Measurements from ENCODE around the gene TJAP1.

Gene TJAP1

DNA sequence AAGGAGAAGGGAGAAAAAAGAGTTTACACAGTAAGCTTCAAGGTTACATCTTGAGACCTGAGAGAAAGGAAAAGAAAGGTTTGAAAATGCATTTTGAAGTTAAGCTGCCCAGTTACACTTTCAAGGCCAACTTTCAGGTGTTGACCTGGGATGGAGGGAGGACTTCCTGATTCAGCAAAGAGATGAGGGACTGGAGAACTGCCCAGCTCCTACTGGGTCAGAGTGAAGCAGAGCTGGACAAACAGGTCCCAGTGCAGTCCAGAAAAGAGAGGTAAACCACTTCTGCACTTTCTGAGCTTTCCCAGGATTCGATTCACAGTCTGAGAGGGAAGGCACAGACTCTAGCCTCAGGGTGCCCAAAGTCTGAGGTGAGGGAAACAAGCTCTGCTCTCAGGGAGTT, 6.0 kb upstream of the TJAP1 start:
- no peaks in the 10 kb centered on the region for H4K20me1 ChIP-seq (ENCODE audit: insufficient read depth, low read length)
- H3K4me2 ChIP-seq (ENCODE audit: low read length) = no peak overlapping the region
- no peaks in the 10 kb centered on the region for H3K36me3 ChIP-seq (replicated peaks; ENCODE audit: low read depth, low read length)
- TF ChIP-seq CTCF (IDR thresholded peaks at IDR 0.05; ENCODE audit: low read depth, low read length) (no peak), EZH2phosphoT487 (IDR thresholded peaks at IDR 0.05; ENCODE audit: low read depth) (no peak)
- H3K27ac ChIP-seq (ENCODE audit: low read length) = no peak overlapping the region
- no peaks in the 10 kb centered on the region for H3K4me1 ChIP-seq (ENCODE audit: low read length)
- H3K9ac ChIP-seq (ENCODE audit: low read length) = no peak overlapping the region
- peaks cover 4% of the 10 kb centered on the region for H3K27me3 ChIP-seq (ENCODE audit: low read depth, low read length)
- no peak overlapping the region for H2AFZ ChIP-seq (ENCODE audit: low read depth, low read length)
- no peak overlapping the region for H3K4me3 ChIP-seq (ENCODE audit: low read length)
- H3K79me2 ChIP-seq (ENCODE audit: low read length) = no peaks in the 10 kb centered on the region
- no peaks in the 10 kb centered on the region for H3K9me3 ChIP-seq (ENCODE audit: insufficient read depth, low read length)

- no peak overlapping the region for H2AFZ ChIP-seq (ENCODE audit: low read depth, low read length)
- H3K4me1 ChIP-seq (ENCODE audit: low read length) = 0 out of 2 replicates have a peak, but pooled peaks cover 4% of the 10 kb centered on the region
- H3K9me3 ChIP-seq (ENCODE audit: insufficient read depth, low read length) = no peaks in the 10 kb centered on the region
- H3K79me2 ChIP-seq (ENCODE audit: low read length) = peaks cover under 1% of the 10 kb centered on the region; the same call in 1 of the 2 replicates
- no peaks in the 10 kb centered on the region for H4K20me1 ChIP-seq (ENCODE audit: insufficient read depth, low read length)
- peaks cover 4% of the 10 kb centered on the region for H3K27me3 ChIP-seq (ENCODE audit: low read depth, low read length)
- TF ChIP-seq CTCF (IDR thresholded peaks at IDR 0.05; ENCODE audit: low read depth, low read length) (no peak), EZH2phosphoT487 (IDR thresholded peaks at IDR 0.05; ENCODE audit: low read depth) (no peak)
- no peak overlapping the region for H3K4me2 ChIP-seq (ENCODE audit: low read length)
- H3K27ac ChIP-seq (ENCODE audit: low read length) = no peak overlapping the region
- no peak overlapping the region for H3K9ac ChIP-seq (ENCODE audit: low read length)
- H3K36me3 ChIP-seq (replicated peaks; ENCODE audit: low read depth, low read length) = no peaks in the 10 kb centered on the region
- H3K4me3 ChIP-seq (ENCODE audit: low read length) = no peak overlapping the region
These were observed 4.9 kb upstream of the TJAP1 start for GRCh38 chr6:43472515-43472914.

DNA sequence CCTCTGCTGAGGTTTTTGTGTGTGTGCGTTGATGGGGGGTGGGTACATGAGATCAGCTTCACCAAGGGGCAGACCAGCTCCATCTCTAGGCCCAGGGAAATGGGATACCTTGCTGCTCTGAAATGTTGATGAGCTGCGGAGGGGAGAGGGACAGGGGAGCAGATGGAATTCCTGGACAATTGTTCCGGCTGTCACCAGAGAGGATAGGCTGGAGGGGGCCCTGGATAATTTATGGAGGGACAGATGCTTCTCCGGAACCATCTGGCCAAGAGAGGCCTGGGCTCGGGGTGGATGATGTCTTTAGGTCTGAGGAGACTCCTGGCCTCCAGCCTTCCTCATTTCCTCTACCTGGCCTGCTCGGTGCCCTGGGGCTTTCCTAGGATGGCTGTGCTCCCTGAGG, 1.9 kb upstream of the TJAP1 start:
- no peak for TF ChIP-seq CTCF (IDR thresholded peaks at IDR 0.05; ENCODE audit: low read depth, low read length)
- no peak for TF ChIP-seq EZH2phosphoT487 (IDR thresholded peaks at IDR 0.05; ENCODE audit: low read depth)
- H4K20me1 ChIP-seq (ENCODE audit: insufficient read depth, low read length) = no peaks in the 10 kb centered on the region
- no peaks in the 10 kb centered on the region for H3K9me3 ChIP-seq (ENCODE audit: insufficient read depth, low read length)
- no peak overlapping the region for H2AFZ ChIP-seq (ENCODE audit: low read depth, low read length)
- H3K27ac ChIP-seq (ENCODE audit: low read length) = no peak overlapping the region
- H3K4me1 ChIP-seq (ENCODE audit: low read length) = peaks cover 14% of the 10 kb centered on the region
- H3K4me2 ChIP-seq (ENCODE audit: low read length) = no peak overlapping the region
- H3K27me3 ChIP-seq (ENCODE audit: low read depth, low read length) = peaks cover 4% of the 10 kb centered on the region
- no peak overlapping the region for H3K9ac ChIP-seq (ENCODE audit: low read length)
- H3K4me3 ChIP-seq (ENCODE audit: low read length) = no peak overlapping the region
- no peaks in the 10 kb centered on the region for H3K36me3 ChIP-seq (replicated peaks; ENCODE audit: low read depth, low read length)
- H3K79me2 ChIP-seq (ENCODE audit: low read length) = peaks cover 30% of the 10 kb centered on the region

- Histone ChIP-seq H2AFZ (ENCODE audit: low read depth, low read length) (peak overlapping the region; percentile 87), H4K20me1 (ENCODE audit: insufficient read depth, low read length) (0 out of 2 replicates have a peak, but pooled peaks cover 2% of the 10 kb centered on the region), H3K4me1 (ENCODE audit: low read length) (peaks cover 14% of the 10 kb centered on the region), H3K9me3 (ENCODE audit: insufficient read depth, low read length) (no peaks in the 10 kb centered on the region), H3K9ac (ENCODE audit: low read length) (peak overlapping the region; percentile 75), H3K4me3 (ENCODE audit: low read length) (peak overlapping the region; percentile 81), H3K27me3 (ENCODE audit: low read depth, low read length) (no peaks in the 10 kb centered on the region), H3K27ac (ENCODE audit: low read length) (no peak overlapping the region), H3K79me2 (ENCODE audit: low read length) (peaks cover 40% of the 10 kb centered on the region), H3K36me3 (replicated peaks; ENCODE audit: low read depth, low read length) (no peaks in the 10 kb centered on the region), H3K4me2 (ENCODE audit: low read length) (peak overlapping the region; percentile 95)
- TF ChIP-seq CTCF (IDR thresholded peaks at IDR 0.05; ENCODE audit: low read depth, low read length) (no peak), EZH2phosphoT487 (IDR thresholded peaks at IDR 0.05; ENCODE audit: low read depth) (no peak)
These were observed 624 bp upstream of the TJAP1 start for GRCh38 chr6:43476746-43477145.
